Bronchial epithelial cell (primary cell): ENCODE measurements around the gene STARD7. TPM values are rescaled to one million over a fixed set of nuclear protein-coding genes. Genes with fewer than 3 reads are reported as not detected.
"Not testable (repeated sequence)": the region's sequence is repeated elsewhere in the genome, so short reads cannot be mapped to it uniquely, and the experiment has no call there.

Experiments used
- DNase-seq: peaks from one replicate; pipeline ENCODE4 v3.0.0-alpha.2; 2010; ENCODE audit warnings: low read depth
- FAIRE-seq: peaks from 2 replicates; lab custom pipeline; 2011; peaks lifted over from hg19 to GRCh38; lab: Jason Lieb, UNC
- H3K27me3 ChIP-seq: 2 replicates; pipeline ENCODE4 v1.5.1; 2011; ENCODE audit warnings: low read length; ENCODE audit not compliant: control insufficient read depth, insufficient read depth
- H3K36me3 ChIP-seq: 2 replicates; pipeline ENCODE4 v1.5.1; 2011; ENCODE audit warnings: low read length; ENCODE audit not compliant: control insufficient read depth, insufficient read depth
- H3K4me3 ChIP-seq: 2 replicates; pipeline ENCODE4 v1.5.1; 2011; ENCODE audit warnings: mild to moderate bottlenecking, low read depth, low read length, control low read depth
- CTCF ChIP-seq: IDR thresholded peaks from 2 replicates; pipeline ENCODE4 v1.5.1; 2011; ENCODE audit warnings: mild to moderate bottlenecking, moderate library complexity, low read length, control low read depth, inconsistent platforms; ENCODE audit not compliant: insufficient read depth, severe bottlenecking
- total RNA-seq: library from RNA; depleted of rRNA; stranded (reverse); fragments of >200 nt; gene quantifications from 2 replicates; pipeline ENCODE4 v1.2.1, GENCODE V29; 2014

STARD7 gene
- total RNA-seq, 1 donor from 2014 or later: 93.7 TPM

- no peaks in the 10 kb centered on the region for H3K27me3 ChIP-seq
- no peak for TF ChIP-seq CTCF
- DNase-seq: peak; percentile 58
- FAIRE-seq: no peak
- no peaks in the 10 kb centered on the region for H3K36me3 ChIP-seq
- H3K4me3 ChIP-seq: no peak overlapping the region
Measured at GRCh38 chr2:96231316-96231715, 22.7 kb upstream of the STARD7 start.

GRCh38 chr2:96225016-96225533 lies 16.4 kb upstream of the STARD7 start:
- no peaks in the 10 kb centered on the region for H3K27me3 ChIP-seq
- no peak overlapping the region for H3K4me3 ChIP-seq
- no peak for TF ChIP-seq CTCF
- no peak for FAIRE-seq
- H3K36me3 ChIP-seq: no peaks in the 10 kb centered on the region
- no peak for DNase-seq

- not testable (repeated sequence) for H3K4me3 ChIP-seq, DNase-seq, FAIRE-seq, H3K27me3 ChIP-seq, H3K36me3 ChIP-seq
Measured at GRCh38 chr2:96221106-96221505, 12.5 kb upstream of the STARD7 start.

GRCh38 chr2:96219959-96220358 lies 11.3 kb upstream of the STARD7 start:
- not testable (repeated sequence) for H3K36me3 ChIP-seq, DNase-seq, H3K27me3 ChIP-seq, FAIRE-seq, H3K4me3 ChIP-seq

GRCh38 chr2:96218508-96219131 lies 10.0 kb upstream of the STARD7 start:
- FAIRE-seq (no peak), DNase-seq (no peak)
- no peak for TF ChIP-seq CTCF
- no peak overlapping the region for H3K4me3 ChIP-seq
- no peaks in the 10 kb centered on the region for H3K36me3 ChIP-seq
- no peaks in the 10 kb centered on the region for H3K27me3 ChIP-seq

- H3K27me3 ChIP-seq: no peaks in the 10 kb centered on the region
- FAIRE-seq (no peak), DNase-seq (no peak)
- TF ChIP-seq CTCF: no peak
- no peak overlapping the region for H3K4me3 ChIP-seq
- peaks cover 1% of the 10 kb centered on the region for H3K36me3 ChIP-seq
Measured at GRCh38 chr2:96214554-96214953, 5.9 kb upstream of the STARD7 start.

- H3K27me3 ChIP-seq: no peaks in the 10 kb centered on the region
- DNase-seq (no peak), FAIRE-seq (no peak)
- TF ChIP-seq CTCF: no peak
- peaks cover 1% of the 10 kb centered on the region for H3K36me3 ChIP-seq
- no peak overlapping the region for H3K4me3 ChIP-seq
Measured at GRCh38 chr2:96213379-96213778, 4.8 kb upstream of the STARD7 start.
